Keratinocyte (primary cell): ENCODE results near the gene ABR. TPM values are rescaled to one million over a fixed set of nuclear protein-coding genes. Genes with fewer than 3 reads are reported as not detected.

Experiments
- DNase-seq: peaks from one replicate; pipeline ENCODE4 v3.0.0-alpha.2; 2011; ENCODE audit warnings: low read depth, missing footprints, low spot score
- FAIRE-seq: peaks from 2 replicates; lab custom pipeline; 2011; peaks lifted over from hg19 to GRCh38; lab: Jason Lieb, UNC
- H2AFZ ChIP-seq: 2 replicates; pipeline ENCODE4 v1.6.0; 2012; ENCODE audit warnings: low read length, control low read depth, inconsistent platforms; ENCODE audit not compliant: control insufficient read depth
- H3K27ac ChIP-seq: 2 replicates; pipeline ENCODE4 v1.5.1; 2011; ENCODE audit warnings: low read length; ENCODE audit not compliant: control insufficient read depth, insufficient read depth
- H3K27me3 ChIP-seq: 3 replicates; pipeline ENCODE4 v1.6.0; 2011; ENCODE audit warnings: low read length; ENCODE audit not compliant: control insufficient read depth, insufficient read depth; ENCODE audit errors: extremely low read depth
- H3K36me3 ChIP-seq, 2 experiments: 2 replicates in 1 of 2; 3 replicates in 1 of 2; pipeline ENCODE4 v1.5.1; 2011; ENCODE audit warnings: low read length in 2 of 2, mild to moderate bottlenecking in 1 of 2; ENCODE audit not compliant: control insufficient read depth in 2 of 2, insufficient read depth in 2 of 2; ENCODE audit errors: extremely low read depth in 1 of 2
- H3K4me1 ChIP-seq: 3 replicates; pipeline ENCODE4 v1.5.1; 2011; ENCODE audit warnings: low read length; ENCODE audit not compliant: control insufficient read depth, insufficient read depth; ENCODE audit errors: extremely low read depth
- H3K4me2 ChIP-seq: 3 replicates; pipeline ENCODE4 v1.6.0; 2011; ENCODE audit warnings: low read depth, low read length; ENCODE audit not compliant: control insufficient read depth, insufficient read depth; ENCODE audit errors: extremely low read depth
- H3K4me3 ChIP-seq, 3 experiments: fragments of 200-600 bp in 1 of 3; sonication (generic) in 1 of 3; 2 replicates in 2 of 3; 3 replicates in 1 of 3; pipeline ENCODE4 v1.5.1; 2011 to 2016; ENCODE audit warnings: low read length in 3 of 3, mild to moderate bottlenecking in 3 of 3, control low read depth in 2 of 3, inconsistent platforms in 1 of 3, low read depth in 1 of 3, mixed read lengths in 1 of 3, mixed run types in 1 of 3, moderate library complexity in 1 of 3; ENCODE audit not compliant: control insufficient read depth in 2 of 3, insufficient read depth in 2 of 3; ENCODE audit errors: extremely low read depth in 1 of 3
- H3K79me2 ChIP-seq: 2 replicates; pipeline ENCODE4 v1.6.0; 2012; ENCODE audit warnings: low read length; ENCODE audit not compliant: control insufficient read depth, insufficient read depth
- H3K9ac ChIP-seq: 3 replicates; pipeline ENCODE4 v1.6.0; 2011; ENCODE audit warnings: low read length; ENCODE audit not compliant: control insufficient read depth, insufficient read depth; ENCODE audit errors: extremely low read depth
- H3K9me1 ChIP-seq: 3 replicates; pipeline ENCODE4 v1.6.0; 2011; ENCODE audit warnings: low read length; ENCODE audit not compliant: control insufficient read depth, insufficient read depth; ENCODE audit errors: extremely low read depth
- H3K9me3 ChIP-seq: 2 replicates; pipeline ENCODE4 v1.5.1; 2012; ENCODE audit warnings: low read depth, low read length; ENCODE audit not compliant: control insufficient read depth
- H4K20me1 ChIP-seq: 3 replicates; pipeline ENCODE4 v1.6.0; 2011; ENCODE audit warnings: low read length; ENCODE audit not compliant: control insufficient read depth, insufficient read depth; ENCODE audit errors: extremely low read depth
- CTCF ChIP-seq, 3 experiments: IDR thresholded peaks in 1 of 3; conservative IDR thresholded peaks in 1 of 3; optimal IDR thresholded peaks in 1 of 3; 2 replicates in 2 of 3; 3 replicates in 1 of 3; pipeline versions ENCODE3 to v1.5.1; 2011; ENCODE audit warnings: low read length in 3 of 3, mild to moderate bottlenecking in 3 of 3, moderate library complexity in 2 of 3, control low read depth in 1 of 3, inconsistent platforms in 1 of 3; ENCODE audit not compliant: insufficient read depth in 2 of 3; ENCODE audit errors: extremely low read depth in 1 of 3
- EZH2 ChIP-seq: IDR thresholded peaks from one replicate; pipeline ENCODE4 v1.6.1; 2012; ENCODE audit warnings: inconsistent platforms, mild to moderate bottlenecking, low read length, moderate library complexity
- dilution Hi-C: fragments of 300-500 bp; cut with MboI; formaldehyde crosslinking; loops from one replicate; pipeline ENCODE4 v1.7.0; 2020; ENCODE audit warnings: low sequenced_read_pairs; ENCODE audit not compliant: extremely low pct_ligation_motif_present
- polyA plus RNA-seq, 5 experiments: library from polyadenylated mRNA; depleted of rRNA in 3 of 5; stranded (reverse) in 3 of 5; stranded (forward) in 1 of 5; unstranded in 1 of 5; fragments of >200 nt; gene quantifications; 1 replicate in 1 of 5; 2 replicates in 3 of 5; 3 replicates in 1 of 5; pipeline versions ENCODE4 v1.2.1 to v1.2.3, GENCODE V29; 2011 to 2012; ENCODE audit warnings: missing spikeins in 2 of 5, low read depth in 1 of 5, low replicate concordance in 1 of 5

ABR gene
- polyA plus RNA-seq, 1 donor (not counting 4 experiments of a cell fraction or from before 2014, with no cell fraction given) = 17.3 TPM

- dilution Hi-C loops = no loop called here
- no peak overlapping the region for H3K4me3 ChIP-seq
- peaks cover 44% of the 10 kb centered on the region for H3K4me1 ChIP-seq
- peak overlapping the region; percentile 47 for H3K9ac ChIP-seq
- FAIRE-seq (peak; percentile 44), DNase-seq (no peak)
- H3K4me2 ChIP-seq = no peak overlapping the region
- no peaks in the 10 kb centered on the region for H3K9me1 ChIP-seq
- TF ChIP-seq EZH2 = no peak
- no peak for TF ChIP-seq CTCF (optimal IDR thresholded peaks at IDR 0.05 in 1 of 3, IDR thresholded peaks at IDR 0.05 in 1 of 3, conservative IDR thresholded peaks at IDR 0.05 in 1 of 3; ENCODE audit: extremely low read depth in 1 of 3, insufficient read depth in 2 of 3, low read length in 3 of 3)
- H3K9me3 ChIP-seq = no peaks in the 10 kb centered on the region
- no peaks in the 10 kb centered on the region for H3K36me3 ChIP-seq
- H4K20me1 ChIP-seq = no peaks in the 10 kb centered on the region
- H3K27ac ChIP-seq = peak overlapping the region; percentile 68
- no peak overlapping the region for H2AFZ ChIP-seq
- H3K79me2 ChIP-seq = no peaks in the 10 kb centered on the region
- H3K27me3 ChIP-seq = no peaks in the 10 kb centered on the region
Measured at GRCh38 chr17:1110541-1110861, 69.3 kb downstream of the ABR start.

- Histone ChIP-seq H3K4me3 (peak overlapping the region; percentile 51 to 54 (median 54)), H4K20me1 (no peaks in the 10 kb centered on the region), H3K9me3 (no peaks in the 10 kb centered on the region), H3K27ac (peak overlapping the region; percentile 68), H3K4me1 (peaks cover 38% of the 10 kb centered on the region), H3K36me3 (no peaks in the 10 kb centered on the region), H2AFZ (peak overlapping the region; percentile 36), H3K27me3 (no peaks in the 10 kb centered on the region), H3K9ac (peak overlapping the region; percentile 64), H3K9me1 (no peaks in the 10 kb centered on the region), H3K79me2 (no peaks in the 10 kb centered on the region), H3K4me2 (peak overlapping the region; percentile 97)
- TF ChIP-seq CTCF (optimal IDR thresholded peaks at IDR 0.05 in 1 of 3, IDR thresholded peaks at IDR 0.05 in 1 of 3, conservative IDR thresholded peaks at IDR 0.05 in 1 of 3; ENCODE audit: extremely low read depth in 1 of 3, insufficient read depth in 2 of 3, low read length in 3 of 3) (peak in 1 of 3 experiments; percentile 8), EZH2 (no peak)
- dilution Hi-C loops = no loop called here
- no peak for DNase-seq
- no peak for FAIRE-seq
Measured at GRCh38 chr17:1109606-1110540, 69.9 kb downstream of the ABR start.
